Measurements from ENCODE around the gene ALDH16A1.

Gene ALDH16A1

GRCh38 chr19:49453013-49453756 lies at the start of gene ALDH16A1:
Gene ALDH16A1 (plus strand): TSS chr19:49453225. CDS start chr19:49453332, 107 bp downstream.
- peak; percentile 97 for DNase-seq

DNA sequence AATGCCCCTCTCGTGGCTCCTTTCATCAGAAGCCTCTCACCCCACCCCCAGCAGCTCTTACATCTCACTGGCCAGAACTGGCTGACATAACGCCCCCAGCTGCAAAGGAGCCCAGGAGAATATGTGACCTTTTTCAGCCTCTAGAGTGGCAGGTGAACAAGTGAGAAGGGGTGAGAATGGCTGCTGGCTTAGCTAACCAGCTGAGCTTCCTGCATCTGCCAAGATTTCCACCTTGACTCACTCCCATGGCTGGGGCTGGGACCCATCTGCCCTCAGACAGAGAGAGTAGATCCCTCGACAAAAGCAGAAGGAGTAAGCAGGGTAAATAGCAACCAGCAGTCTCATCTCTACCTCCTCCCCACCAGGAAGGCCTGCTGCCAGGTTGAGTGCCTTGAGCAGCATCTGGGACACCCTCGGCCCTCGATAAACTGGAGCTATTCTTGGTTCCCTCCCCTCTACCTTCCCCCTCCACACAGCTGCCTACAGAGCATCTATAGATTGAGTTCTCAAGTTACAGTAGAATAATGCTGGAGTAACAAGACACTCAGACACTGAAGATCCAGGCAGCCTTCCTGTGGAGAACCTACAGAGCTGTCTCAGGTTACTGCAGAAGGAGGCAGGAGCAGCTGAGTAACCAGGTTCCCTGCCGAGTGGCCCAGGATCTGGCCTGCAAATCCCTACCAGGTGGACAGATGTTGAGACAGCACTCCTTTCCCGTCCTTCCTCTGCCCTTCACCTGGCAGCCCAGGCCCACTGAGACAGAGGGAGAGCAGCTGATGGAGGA lies 49.4 kb upstream of the ALDH16A1 start:
- no peak for DNase-seq

DNA sequence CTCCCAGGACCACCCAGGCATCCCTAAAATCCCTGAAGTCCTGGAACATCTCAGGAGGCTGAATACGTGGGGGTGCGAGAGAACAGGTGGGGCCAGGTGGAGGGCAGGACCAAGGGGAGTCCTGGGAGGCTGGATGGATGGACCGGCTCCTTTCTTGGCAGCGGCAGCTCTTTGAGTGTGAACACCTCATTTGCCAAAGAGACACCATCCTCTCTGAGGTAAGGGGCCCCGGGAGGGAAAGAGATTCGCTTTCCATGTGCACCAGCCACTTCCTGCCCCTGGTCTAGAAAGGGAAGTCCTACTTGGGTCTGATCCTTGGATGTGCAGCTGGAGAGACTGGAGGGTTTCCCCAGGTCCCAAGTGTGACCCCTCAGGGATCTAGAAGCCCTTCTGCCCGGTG lies 45.9 kb upstream of the ALDH16A1 start:
- DNase-seq: no peak

GRCh38 chr19:49407482-49408015 lies 45.5 kb upstream of the ALDH16A1 start:
- no peak for DNase-seq

DNA sequence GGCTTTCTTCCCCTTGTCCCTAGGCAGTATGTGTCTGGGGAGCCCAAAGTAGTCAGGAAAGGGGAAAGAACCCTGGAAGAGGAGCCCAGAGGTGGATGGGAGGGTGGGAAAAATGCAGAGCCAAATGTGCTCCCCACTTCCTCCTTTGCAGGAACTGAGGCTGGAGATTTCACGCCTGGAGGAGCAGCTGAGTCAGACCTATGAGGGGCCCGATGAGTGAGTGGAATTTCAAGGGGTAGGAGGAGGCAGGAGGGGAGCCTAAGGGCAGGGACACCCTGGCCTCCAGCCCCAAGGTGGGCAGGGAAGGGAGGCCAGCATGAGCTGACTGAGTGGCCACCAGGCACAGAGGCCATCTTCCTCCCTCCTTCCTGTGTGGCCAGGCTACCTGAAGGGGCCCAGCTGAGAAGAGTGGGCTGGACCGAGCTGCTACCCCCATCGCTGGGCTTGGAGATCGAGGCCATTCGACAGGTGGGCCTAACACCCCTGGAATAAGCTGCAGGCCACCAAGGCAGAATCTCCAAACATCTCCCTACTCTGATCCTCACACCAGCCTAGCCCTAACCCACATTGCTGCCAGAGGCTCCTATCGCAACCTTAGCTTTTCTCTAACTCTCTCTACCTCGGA lies 44.1 kb upstream of the ALDH16A1 start:
- no peak for DNase-seq

GRCh38 chr19:49409441-49410029 lies 43.5 kb upstream of the ALDH16A1 start:
- DNase-seq: no peak

DNA sequence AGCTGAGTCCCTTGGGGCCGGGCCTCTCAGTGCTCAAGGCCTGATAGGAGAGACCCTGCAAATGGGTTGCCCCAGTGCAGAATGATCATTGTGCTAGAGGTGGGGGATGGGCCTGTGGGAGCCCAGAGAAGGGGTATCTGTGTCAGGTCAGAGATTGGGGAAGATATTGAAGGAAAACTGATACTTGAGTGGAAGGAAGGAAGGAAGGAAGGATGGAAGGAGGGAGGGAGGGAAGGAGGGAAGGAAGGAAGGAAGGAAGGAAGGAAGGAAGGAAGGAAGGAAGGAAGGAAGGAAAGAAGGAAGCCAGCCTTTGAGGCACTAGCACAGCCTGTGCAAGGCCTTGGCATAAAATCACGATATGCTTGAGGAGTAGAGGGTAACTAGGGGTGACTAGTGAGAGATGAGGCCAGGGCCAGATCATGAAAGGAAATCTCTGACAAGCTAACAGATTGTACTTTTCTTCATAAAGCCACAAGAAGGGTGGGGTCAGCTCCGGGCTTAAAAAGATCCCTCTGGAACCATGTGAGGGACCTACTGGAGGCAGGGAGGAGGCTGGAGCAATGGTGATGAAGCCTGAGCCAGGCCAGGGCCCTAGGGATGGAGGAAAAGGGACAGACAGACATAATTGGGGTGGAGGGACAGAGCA lies 41.2 kb upstream of the ALDH16A1 start:
- no peak for DNase-seq

DNA sequence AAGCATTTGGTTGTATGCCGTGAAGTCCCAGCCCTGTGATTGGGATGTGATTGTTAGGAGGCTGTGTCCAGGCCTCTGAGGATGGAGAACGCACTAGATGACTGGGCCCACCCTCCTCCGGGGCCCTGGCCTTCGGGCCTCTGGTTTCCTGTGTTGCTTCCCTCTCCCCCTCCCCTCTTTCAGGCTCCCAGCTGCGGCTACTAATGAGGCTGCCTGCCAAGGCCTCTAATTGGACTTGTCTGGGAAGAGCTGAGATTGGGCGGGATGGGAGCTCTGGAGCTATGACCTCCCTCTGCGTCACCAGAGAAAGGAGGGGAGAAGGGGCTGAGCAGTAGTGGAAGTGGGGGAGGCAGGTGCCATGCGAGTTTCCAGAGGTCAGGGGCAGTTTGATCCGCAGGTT lies 39.7 kb upstream of the ALDH16A1 start:
- no peak for DNase-seq

GRCh38 chr19:49414256-49414655 lies 38.8 kb upstream of the ALDH16A1 start:
- DNase-seq: no peak

- DNase-seq: no peak
Observed at GRCh38 chr19:49415102-49415809, 37.8 kb upstream of the ALDH16A1 start.

- DNase-seq: no peak
Observed at GRCh38 chr19:49415810-49416200, 37.2 kb upstream of the ALDH16A1 start.

DNA sequence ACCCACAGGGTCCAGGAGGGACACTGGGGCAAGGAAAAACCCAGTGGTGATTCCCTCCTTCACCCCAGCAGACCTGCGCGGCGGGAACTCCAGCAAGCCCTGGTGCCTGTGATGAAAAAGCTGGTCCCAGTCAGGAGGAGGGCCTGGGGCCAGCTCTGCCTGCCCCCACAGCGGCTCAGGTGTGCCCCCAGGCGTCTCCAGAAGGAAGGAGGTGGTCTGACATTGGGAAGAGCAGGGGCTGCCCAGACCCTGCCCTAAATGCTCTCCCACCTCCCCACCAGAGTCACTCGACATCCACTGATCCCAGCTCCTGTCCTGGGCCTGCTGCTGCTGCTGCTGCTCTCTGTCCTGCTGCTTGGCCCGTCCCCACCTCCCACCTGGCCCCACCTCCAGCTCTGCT lies 35.9 kb upstream of the ALDH16A1 start:
- DNase-seq: no peak

DNA sequence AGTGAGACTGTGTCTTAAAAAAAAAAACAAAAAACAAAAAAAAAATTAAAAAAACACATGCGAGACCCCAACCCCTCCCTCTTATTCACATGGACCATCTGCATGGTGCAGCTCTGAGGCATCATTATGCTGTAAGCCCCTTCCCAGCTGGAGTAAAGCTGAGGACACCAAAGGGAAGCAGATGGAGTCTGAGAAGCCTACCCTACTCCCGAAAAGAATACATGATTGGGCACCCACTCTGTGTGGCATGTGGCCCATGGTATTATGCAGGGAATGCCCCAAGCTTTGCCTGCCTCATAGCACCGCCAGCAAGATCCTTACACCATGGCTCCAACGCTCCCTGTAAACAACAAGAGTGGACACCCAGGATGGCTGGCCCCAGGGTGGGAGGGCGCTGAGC lies 34.5 kb upstream of the ALDH16A1 start:
- no peak for DNase-seq

DNA sequence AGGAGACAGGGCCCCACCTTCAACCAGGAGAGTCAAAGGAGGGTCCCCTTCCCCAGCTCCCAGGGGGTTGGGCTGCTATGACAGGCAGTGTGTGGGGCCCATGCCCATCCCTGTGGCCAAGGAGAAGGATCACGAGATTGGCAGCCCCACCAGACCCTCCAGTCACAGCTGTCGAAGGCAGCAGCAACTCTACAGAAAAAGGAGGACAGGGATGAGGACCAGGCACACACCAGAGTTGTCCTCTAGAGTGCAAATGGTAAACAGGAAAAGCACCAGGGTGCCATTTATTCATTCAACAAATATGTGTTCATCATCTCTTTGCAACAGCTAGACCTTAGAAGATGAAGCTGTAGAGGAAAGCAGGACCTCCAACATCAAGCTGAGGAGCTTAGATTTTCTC lies 33.9 kb upstream of the ALDH16A1 start:
- no peak for DNase-seq

DNA sequence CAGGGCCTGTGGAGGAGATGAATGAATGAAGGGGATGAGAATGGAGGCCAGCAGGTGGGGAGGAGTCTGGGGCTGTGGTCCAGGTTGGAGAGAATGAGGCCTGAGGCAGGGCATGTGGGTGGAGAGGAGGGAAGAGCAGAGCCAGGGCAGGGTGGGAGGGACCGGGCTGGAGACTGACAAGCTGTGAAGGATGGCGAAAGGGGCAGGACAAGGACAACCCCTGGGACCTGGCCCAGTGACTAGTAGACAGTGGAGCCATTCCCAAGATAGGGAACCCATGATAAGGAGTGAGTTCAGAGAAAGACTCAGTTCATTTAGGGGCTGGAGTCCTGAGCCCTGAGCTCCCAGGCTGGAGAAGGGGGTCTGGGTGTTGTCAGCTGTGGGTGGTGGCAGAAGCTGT lies 32.8 kb upstream of the ALDH16A1 start:
- DNase-seq: no peak

DNA sequence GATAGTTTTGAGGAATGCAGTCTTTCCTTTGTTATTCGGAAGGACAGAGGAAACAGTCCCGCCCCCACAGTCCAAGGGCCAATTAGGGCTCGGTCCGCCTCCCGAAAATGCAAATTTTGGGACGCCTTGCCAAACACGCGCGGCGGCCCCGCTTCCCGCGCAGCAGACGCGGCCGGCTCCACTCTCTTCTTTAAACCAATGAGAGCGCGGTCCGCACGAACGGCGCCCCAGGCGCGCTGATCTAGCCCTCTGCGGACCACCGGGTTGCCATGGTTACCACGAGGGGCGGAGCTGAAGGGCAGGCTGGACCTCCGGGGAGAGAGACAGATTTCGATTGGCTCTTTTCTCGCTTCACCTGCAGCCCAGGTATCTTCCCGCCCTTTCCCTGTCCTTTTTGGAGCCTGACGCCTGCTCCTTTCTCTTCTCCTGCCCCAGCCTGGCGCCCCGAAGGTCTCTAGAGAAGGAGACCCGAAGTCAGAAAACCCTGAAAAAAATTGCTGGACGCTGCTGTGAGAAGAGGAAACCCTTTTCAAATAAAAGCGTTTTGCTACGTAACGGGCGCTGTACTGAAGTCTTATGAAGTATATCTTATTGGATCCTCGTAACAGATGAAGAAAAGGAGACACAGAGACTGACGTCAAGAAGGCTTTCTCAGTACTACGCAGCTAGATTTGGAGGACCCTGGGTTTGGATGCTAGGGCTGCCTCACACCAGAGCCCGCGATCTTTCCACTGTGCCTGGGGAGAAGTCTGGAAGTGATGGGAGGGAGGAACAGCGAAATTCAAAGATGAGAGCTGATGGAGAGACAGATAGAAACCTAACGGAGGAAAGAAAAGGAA lies 31.8 kb upstream of the ALDH16A1 start:
- DNase-seq: no peak

DNA sequence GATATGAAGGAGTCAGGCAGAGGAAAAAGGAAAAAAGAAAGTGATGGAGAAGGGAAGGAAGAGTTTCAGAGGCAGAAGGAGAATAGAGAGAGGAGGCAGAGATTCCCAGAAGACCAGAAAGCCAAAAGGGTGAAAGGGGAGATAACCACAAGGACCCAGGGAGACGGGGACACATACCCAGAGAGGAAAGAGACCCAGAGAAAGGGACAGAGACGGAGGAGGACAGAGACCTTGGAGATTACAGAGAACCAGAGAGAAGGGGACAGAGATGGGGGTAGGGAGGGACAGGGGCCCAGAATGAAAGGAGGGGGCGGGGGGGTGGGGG lies 31.2 kb upstream of the ALDH16A1 start:
- DNase-seq: no peak

- DNase-seq: peak; percentile 41
Observed at GRCh38 chr19:49422407-49423070, 30.5 kb upstream of the ALDH16A1 start.

DNA sequence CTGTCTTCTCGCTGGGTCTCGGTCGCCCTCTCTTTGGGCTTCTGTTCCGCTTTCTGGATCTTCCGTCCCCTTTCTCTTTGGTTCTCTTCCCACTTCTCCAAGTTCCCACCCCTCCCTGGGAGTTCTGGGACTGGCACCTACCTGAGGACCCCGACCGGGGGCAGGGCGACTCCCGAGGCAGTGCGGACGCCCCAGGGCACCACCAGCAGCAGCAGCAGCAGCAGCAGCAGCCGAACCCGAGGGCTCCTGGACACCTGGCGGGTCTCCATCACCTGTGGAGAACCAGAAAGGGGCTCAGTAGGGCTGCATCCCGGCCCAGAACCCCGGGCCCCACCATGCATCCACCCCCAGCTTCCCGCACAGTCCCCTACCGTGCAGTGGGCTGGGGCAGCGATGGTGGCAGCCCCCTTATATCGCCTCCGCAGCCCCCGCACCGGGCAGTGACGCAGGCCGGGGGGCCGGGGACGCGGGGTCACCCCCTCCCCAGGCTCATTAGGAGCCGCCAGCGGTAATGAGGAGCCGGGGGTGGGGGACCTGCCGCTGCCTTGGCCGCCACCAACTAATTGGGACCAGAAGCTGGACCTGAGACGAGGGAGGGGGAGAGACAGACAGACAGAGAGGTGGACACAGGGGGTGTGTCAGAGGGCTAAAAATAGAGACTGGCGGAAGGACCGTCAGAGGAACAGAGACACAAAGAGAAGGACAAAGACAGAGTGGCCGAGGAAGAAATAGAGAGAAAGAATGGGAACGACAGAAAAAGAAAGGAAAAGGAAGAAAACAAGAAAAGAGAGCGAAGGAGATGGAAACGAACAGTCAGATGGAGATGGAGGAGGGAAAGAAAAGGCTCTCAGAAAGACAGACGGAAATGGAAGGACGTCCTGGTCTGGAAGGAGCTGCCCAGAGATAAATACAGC lies 29.7 kb upstream of the ALDH16A1 start, which contains the start of gene PTH2:
PTH2 (minus strand) TSS at position 371 of the 914 bp plus-strand sequence; CDS start at position 269, 102 bp downstream.
- no peak for DNase-seq

DNA sequence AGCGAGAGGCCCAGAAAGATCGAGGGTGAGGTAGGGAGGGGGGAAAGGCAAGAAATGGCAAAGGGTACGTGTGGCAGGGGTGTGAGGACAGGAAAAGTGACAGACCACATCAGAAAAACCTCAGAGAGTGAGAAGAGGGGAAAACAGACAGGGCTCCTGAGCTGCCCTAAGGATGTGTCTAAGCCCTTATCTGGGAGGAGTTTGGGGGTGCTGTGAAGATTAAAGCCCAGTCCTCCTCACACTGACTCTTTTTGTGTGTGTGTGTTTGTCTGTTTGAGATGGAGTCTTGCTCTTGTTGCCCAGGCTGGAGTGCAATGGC lies 29.1 kb upstream of the ALDH16A1 start:
- DNase-seq: no peak
